Kidney glomerular epithelial cell (primary cell): ENCODE data around the gene AGMO.

Experiments
- DNase-seq: peaks from one replicate; lab custom pipeline; 2025; lab: John Stamatoyannopoulos, UW

Gene AGMO

GRCh38 chr7:15218261-15218660 lies 343.6 kb downstream of the AGMO start:
- no peak for DNase-seq

- no peak for DNase-seq
Measured at GRCh38 chr7:15215616-15216015, 346.2 kb downstream of the AGMO start.

- DNase-seq, result no peak
Measured at GRCh38 chr7:15214976-15215375, 346.8 kb downstream of the AGMO start.

GRCh38 chr7:15213093-15213492 lies 348.7 kb downstream of the AGMO start:
- DNase-seq, result no peak

- no peak for DNase-seq
Measured at GRCh38 chr7:15209429-15209828, 352.4 kb downstream of the AGMO start.

GRCh38 chr7:15204421-15204820 lies 357.4 kb downstream of the AGMO start:
- DNase-seq, result no peak

- no peak for DNase-seq
Measured at GRCh38 chr7:15199482-15199881, 362.3 kb downstream of the AGMO start.

- no peak for DNase-seq
Measured at GRCh38 chr7:15197042-15197977, 364.5 kb downstream of the AGMO start.

- DNase-seq, result no peak
Measured at GRCh38 chr7:15178065-15178464, 383.8 kb downstream of the AGMO start.

- DNase-seq, result no peak
Measured at GRCh38 chr7:15176089-15176488, 385.7 kb downstream of the AGMO start.

- no peak for DNase-seq
Measured at GRCh38 chr7:15175152-15175551, 386.7 kb downstream of the AGMO start.

GRCh38 chr7:15174485-15174884 lies 387.3 kb downstream of the AGMO start:
- no peak for DNase-seq

GRCh38 chr7:15168489-15168888 lies 393.3 kb downstream of the AGMO start:
- DNase-seq, result no peak

GRCh38 chr7:15167912-15168311 lies 393.9 kb downstream of the AGMO start:
- no peak for DNase-seq

GRCh38 chr7:15166620-15167019 lies 395.2 kb downstream of the AGMO start:
- no peak for DNase-seq

- DNase-seq, result no peak
Measured at GRCh38 chr7:15159261-15159660, 402.6 kb downstream of the AGMO start.

GRCh38 chr7:15158141-15158810 lies 403.5 kb downstream of the AGMO start:
- DNase-seq, result no peak
